ENCODE data around the gene EPB41.

Gene EPB41

GRCh38 chr1:28893403-28894102, 20.8 kb upstream of the EPB41 start:
- DNase-seq: peak; percentile 35

- no peak for DNase-seq
Observed at GRCh38 chr1:28894785-28895184, 19.6 kb upstream of the EPB41 start.

DNA sequence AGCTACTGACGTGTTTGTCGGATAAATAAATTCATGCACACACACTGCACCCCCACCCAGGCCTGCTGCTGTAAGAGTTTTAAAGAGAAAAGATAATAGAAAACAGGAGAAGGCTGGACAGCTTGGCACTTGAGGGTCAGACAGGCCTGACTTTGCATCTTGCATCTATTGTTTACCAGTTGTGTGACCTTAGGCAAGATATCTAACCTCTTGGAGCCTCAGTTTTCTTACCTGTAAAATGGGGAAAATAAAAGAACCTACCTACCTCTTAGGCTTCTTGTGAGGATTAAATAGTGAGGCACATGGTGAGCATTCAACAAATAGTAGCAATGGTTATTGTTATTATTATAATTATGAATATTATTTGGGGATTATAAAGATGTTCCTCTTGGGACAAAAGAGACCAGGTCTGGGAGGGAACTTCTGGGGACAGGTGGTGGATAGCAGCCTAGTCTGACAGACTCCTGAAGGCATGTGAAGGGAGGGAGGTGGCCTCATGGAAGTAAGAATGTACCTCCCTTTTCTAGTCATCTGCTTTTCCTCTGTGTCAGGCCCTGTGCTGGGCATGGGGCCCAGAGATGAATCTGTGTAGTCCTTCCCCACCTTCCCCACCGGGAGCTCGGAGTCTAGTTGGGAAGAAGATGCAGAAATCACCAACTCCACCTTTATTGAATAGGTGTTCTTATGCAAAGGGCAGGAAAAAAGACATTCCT, 18.3 kb upstream of the EPB41 start:
- no peak for DNase-seq

DNA sequence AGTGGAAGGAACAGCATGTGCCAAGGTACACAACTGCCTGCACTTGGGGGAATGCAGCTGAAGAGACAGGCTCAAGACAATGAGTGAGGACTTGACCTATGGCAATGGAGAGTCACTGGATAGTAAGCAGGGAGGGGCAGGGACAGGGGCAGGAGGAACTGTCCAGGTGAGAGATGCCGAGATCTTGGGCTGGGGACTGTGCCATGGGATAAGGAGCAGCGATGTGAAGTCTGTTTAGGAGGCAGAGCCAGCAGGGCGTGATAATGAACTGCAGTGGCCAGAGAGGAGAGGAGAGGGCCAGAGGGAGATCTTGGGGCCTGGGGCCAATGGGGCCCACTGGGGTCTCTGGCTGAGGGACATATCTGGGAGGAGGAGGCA, 17.8 kb upstream of the EPB41 start:
- DNase-seq: no peak

GRCh38 chr1:28897789-28898188, 16.6 kb upstream of the EPB41 start:
- no peak for DNase-seq

DNA sequence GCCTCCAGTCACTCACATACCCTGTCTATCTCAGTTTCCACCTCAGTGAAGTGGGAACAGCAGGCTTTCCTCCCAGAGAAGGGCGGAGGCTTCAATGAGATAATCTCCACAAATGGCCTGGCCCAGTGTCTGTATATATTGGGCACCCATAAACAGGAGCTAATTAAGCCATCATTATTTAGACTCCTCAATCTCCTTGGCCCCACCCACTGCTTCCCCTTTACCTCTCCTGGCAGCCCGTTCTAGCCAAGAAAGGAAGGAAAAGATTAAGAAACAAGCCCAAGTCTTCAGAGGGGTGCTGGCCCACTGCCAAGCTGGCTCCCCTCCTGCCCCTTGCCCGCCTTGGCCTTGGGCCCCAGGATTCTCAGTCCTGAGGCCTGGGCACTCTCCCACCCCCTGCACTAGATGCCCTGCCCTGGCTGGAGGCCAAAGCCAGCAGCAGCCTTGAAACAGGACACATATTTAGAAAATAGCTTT, 15.9 kb upstream of the EPB41 start:
- no peak for DNase-seq

DNA sequence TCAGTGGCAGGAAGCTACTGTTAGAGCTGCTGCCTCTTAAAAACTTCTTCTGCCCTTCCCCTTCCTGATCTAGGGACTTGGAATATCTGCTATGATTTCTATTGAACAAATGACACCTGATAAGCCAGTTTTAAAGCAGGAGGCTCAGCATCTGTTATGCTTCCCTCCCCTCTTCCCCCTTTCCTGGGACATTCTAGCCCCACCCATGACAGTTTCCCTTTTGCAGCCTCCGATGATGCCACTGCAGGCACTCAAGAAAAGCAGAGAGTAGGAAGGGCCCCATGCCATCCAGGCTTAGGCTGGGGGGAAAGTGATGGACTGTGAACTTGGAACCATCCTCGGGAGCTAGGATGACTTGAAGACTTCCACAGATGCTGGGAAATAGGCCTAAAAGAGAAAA, 15.1 kb upstream of the EPB41 start:
- no peak for DNase-seq

DNA sequence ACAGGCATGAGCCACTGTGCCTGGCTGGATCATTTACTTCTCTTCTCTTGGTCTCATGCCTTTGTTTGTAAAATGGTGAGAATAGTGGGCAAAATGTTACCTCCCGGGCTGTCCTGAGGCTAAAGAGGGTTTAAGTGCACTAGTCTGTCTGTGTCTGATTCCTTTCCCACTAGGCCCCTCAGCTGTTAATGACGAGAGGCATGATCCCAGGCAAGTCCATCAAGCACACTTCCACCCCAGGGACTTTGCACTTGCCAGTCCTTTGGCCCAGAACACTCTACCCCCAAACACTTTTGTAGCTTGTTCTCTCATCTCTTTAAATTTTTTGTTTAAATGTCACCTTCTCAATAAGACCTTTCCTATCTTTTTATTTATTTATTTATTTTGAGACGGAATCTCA, 13.8 kb upstream of the EPB41 start:
- DNase-seq: no peak

- no peak for DNase-seq
Observed at GRCh38 chr1:28902738-28903137, 11.6 kb upstream of the EPB41 start.

DNA sequence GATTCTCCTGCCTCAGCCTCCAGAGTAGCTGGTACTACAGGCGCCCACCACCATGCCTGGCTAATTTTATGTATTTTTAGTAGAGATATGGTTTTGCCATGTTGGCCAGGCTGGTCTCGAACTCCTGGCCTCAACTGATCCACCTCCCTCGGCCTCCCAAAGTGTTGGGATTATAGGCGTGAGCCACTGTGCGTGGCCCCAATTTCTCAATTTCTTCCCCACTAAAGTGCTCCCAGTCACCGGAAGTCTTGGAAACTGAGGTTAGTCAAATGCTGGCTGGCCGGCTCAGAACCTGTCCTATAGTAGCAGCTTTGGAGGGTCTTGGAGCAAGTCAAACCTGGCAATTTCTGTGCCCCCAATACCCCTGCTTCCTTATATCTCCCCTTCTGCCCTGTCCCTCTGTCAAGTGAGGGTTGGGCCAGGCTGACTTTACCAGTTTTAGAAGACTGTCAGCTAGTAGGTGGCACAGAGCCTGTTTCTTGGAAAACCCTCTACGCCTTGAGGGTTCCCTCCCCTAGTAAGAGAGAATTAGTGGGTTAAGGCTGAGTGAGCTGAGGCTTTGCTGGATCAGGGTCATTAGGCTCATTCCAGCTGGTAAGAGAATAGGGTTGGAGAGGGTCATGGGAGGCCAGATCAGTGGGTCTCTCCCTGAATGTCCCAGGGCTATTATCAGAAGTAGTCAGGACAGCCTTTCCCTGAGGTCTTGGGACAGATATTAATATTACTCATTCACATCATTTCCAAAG, 8.3 kb upstream of the EPB41 start:
- DNase-seq: no peak

GRCh38 chr1:28909198-28909597, 5.2 kb upstream of the EPB41 start:
- DNase-seq: no peak

DNA sequence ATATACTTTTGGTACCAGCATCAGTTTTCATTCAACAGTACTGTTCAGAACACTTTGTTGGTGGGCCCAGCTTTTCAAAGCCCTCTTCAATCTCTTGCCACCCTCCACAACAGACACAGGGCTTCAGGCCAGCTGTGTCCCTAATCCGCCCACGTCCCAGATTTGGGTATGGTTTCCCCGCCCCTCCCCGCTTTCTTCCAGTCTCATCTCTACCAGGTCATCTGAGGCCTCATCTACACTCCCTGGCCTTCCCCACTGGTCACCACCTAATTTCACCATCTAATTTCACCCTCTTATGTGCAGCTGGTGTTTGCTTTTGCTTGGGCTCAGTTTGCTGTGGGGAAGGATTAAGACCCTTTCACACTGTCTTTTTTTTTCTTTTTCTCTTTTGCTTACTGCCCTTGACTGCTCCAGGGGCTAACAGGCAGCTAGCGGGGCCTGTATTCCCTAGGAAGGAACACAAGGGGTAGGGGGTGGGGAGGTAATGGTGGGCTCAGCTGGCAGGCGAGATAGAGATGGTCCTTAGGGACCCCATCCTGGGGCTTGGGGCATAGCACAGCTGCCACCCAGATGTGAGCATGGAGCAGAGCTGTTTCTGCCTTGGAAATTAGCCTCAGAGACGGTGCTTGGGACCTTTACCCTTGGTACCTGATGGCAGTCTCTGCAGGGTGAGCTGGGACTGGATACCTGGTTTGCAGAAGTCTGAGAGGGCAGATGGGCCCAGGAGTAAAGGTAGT, 3.8 kb upstream of the EPB41 start:
- DNase-seq: no peak

GRCh38 chr1:28913786-28914227, 562 bp upstream of the EPB41 start:
- DNase-seq: no peak

GRCh38 chr1:28915031-28915895, 894 bp downstream of the EPB41 start:
- no peak for DNase-seq

GRCh38 chr1:28917757-28918118, 3.4 kb downstream of the EPB41 start:
- no peak for DNase-seq

DNA sequence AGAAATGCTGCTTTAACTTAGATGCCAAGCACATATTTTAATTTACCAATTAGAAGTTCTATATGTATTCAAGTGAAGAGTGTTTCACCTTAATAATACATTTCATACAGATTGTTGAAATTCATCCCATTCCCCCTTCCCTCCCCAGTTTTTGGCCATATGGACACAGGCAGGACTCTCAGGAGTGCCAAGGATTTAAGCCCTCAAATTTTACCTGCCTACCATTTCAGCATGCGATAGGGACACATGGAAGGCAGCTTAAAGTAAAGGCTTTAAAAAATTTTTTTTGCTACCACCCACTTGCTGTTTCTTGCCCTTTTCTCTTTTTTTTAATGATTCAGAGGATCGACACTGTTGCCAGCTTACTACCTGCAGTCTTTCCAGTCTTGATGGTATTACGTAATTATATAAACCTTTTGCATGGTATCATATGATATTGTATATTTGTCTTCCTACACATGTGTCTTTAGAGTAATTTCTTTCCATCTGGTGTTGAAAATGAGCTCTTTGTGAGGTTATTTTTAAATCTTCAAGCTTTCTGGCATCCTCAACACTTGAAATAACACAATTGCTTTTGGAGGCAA, 7.0 kb downstream of the EPB41 start:
- no peak for DNase-seq

GRCh38 chr1:28925350-28925891, 11.1 kb downstream of the EPB41 start:
- no peak for DNase-seq

- DNase-seq: no peak
Observed at GRCh38 chr1:28926629-28927265, 12.4 kb downstream of the EPB41 start.

GRCh38 chr1:28927266-28927647, 12.9 kb downstream of the EPB41 start:
- no peak for DNase-seq

GRCh38 chr1:28927648-28928313, 13.4 kb downstream of the EPB41 start:
- no peak for DNase-seq

All from HCEC 1CT (cell line).